GM12878 (cell line): ENCODE data around the gene MAN2B2.

Source experiments
- ATF3 ChIP-seq: IDR thresholded peaks from 2 replicates; pipeline ENCODE4 v1.6.1; 2011; ENCODE audit warnings: low read depth, mild to moderate bottlenecking, low read length, moderate library complexity, borderline replicate concordance; ENCODE audit errors: extremely low read depth
- ETV6 ChIP-seq, 2 experiments: fragments of 450-650 bp in 1 of 2; IDR thresholded peaks in 1 of 2; conservative IDR thresholded peaks in 1 of 2; 2 replicates each; pipeline ENCODE4 v1.6.1; 2014; ENCODE audit warnings: antibody characterized with exemption in 1 of 2, borderline replicate concordance in 1 of 2, low read depth in 1 of 2, mild to moderate bottlenecking in 1 of 2, moderate library complexity in 1 of 2
- EZH2 ChIP-seq: IDR thresholded peaks from 2 replicates; pipeline ENCODE4 v1.6.1; 2012; ENCODE audit warnings: low read depth, mild to moderate bottlenecking, control low read depth, inconsistent platforms, low read length, borderline replicate concordance; ENCODE audit not compliant: control insufficient read depth
- HDGF ChIP-seq: fragments of 450-650 bp; IDR thresholded peaks from 2 replicates; pipeline ENCODE4 v1.6.1; 2016; ENCODE audit warnings: antibody characterized with exemption
- IKZF2 ChIP-seq, 2 experiments: fragments of 450-650 bp; IDR thresholded peaks; 2 replicates each; pipeline ENCODE4 v1.6.1; 2017; ENCODE audit warnings: mild to moderate bottlenecking in 2 of 2, moderate library complexity in 2 of 2
- NFYA ChIP-seq: IDR thresholded peaks from 2 replicates; pipeline ENCODE4 v1.6.1; 2011; ENCODE audit warnings: low read depth, mild to moderate bottlenecking, low read length, improper control_type of control experiment, borderline replicate concordance
- PBX3 ChIP-seq: IDR thresholded peaks from 2 replicates; pipeline ENCODE4 v1.6.1; 2011; ENCODE audit warnings: mild to moderate bottlenecking, low read depth, low read length, moderate library complexity; ENCODE audit not compliant: insufficient replicate concordance
- RCOR1 ChIP-seq: conservative IDR thresholded peaks from 2 replicates; pipeline ENCODE4 v1.6.1; 2012; ENCODE audit warnings: low read depth, low read length, improper control_type of control experiment
- SUZ12 ChIP-seq: fragments of 200-600 bp; sonication (generic); IDR thresholded peaks from one replicate; pipeline ENCODE4 v1.6.1; 2018; ENCODE audit warnings: antibody characterized with exemption, mild to moderate bottlenecking; ENCODE audit not compliant: unreplicated experiment
- TAF1 ChIP-seq: IDR thresholded peaks from 2 replicates; pipeline ENCODE4 v1.6.1; 2011; ENCODE audit warnings: mild to moderate bottlenecking, low read depth, low read length, borderline replicate concordance
- YY1 ChIP-seq: IDR thresholded peaks from 2 replicates; pipeline ENCODE4 v1.6.1; 2011; ENCODE audit warnings: low read depth, mild to moderate bottlenecking, low read length
- TF ChIP-seq, protein P1 (sequence below), 3 experiments: IDR thresholded peaks in 2 of 3; conservative IDR thresholded peaks in 1 of 3; 2 replicates each; pipeline ENCODE4 v1.5.1; 2011; ENCODE audit warnings: low read depth in 3 of 3, low read length in 3 of 3, mild to moderate bottlenecking in 3 of 3, control low read depth in 2 of 3, moderate library complexity in 2 of 3, inconsistent platforms in 1 of 3, mixed read lengths in 1 of 3; ENCODE audit not compliant: control insufficient read depth in 2 of 3, insufficient read depth in 1 of 3; ENCODE audit errors: extremely low read depth in 1 of 3

- TF ChIP-seq NFYA (no peak), HDGF (no peak), IKZF2 (IDR thresholded peaks at IDR 0.05) (no peak), YY1 (no peak), TAF1 (no peak), RCOR1 (no peak), ATF3 (no peak), ETV6 (conservative IDR thresholded peaks at IDR 0.05 in 1 of 2, IDR thresholded peaks at IDR 0.05 in 1 of 2; ENCODE audit: borderline replicate concordance in 1 of 2, low read depth in 1 of 2) (no peak), PBX3 (no peak), EZH2 (no peak), SUZ12 (no peak)
- TF ChIP-seq, protein P1, sequence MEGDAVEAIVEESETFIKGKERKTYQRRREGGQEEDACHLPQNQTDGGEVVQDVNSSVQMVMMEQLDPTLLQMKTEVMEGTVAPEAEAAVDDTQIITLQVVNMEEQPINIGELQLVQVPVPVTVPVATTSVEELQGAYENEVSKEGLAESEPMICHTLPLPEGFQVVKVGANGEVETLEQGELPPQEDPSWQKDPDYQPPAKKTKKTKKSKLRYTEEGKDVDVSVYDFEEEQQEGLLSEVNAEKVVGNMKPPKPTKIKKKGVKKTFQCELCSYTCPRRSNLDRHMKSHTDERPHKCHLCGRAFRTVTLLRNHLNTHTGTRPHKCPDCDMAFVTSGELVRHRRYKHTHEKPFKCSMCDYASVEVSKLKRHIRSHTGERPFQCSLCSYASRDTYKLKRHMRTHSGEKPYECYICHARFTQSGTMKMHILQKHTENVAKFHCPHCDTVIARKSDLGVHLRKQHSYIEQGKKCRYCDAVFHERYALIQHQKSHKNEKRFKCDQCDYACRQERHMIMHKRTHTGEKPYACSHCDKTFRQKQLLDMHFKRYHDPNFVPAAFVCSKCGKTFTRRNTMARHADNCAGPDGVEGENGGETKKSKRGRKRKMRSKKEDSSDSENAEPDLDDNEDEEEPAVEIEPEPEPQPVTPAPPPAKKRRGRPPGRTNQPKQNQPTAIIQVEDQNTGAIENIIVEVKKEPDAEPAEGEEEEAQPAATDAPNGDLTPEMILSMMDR (IDR thresholded peaks at IDR 0.05 in 2 of 3, conservative IDR thresholded peaks at IDR 0.05 in 1 of 3; ENCODE audit: control insufficient read depth in 2 of 3, extremely low read depth in 1 of 3, insufficient read depth in 1 of 3, low read depth in 3 of 3, low read length in 3 of 3): no peak
These were observed 17.1 kb upstream of the MAN2B2 start for GRCh38 chr4:6557856-6558255.
